ENCODE data around the gene SGK1.

DNA sequence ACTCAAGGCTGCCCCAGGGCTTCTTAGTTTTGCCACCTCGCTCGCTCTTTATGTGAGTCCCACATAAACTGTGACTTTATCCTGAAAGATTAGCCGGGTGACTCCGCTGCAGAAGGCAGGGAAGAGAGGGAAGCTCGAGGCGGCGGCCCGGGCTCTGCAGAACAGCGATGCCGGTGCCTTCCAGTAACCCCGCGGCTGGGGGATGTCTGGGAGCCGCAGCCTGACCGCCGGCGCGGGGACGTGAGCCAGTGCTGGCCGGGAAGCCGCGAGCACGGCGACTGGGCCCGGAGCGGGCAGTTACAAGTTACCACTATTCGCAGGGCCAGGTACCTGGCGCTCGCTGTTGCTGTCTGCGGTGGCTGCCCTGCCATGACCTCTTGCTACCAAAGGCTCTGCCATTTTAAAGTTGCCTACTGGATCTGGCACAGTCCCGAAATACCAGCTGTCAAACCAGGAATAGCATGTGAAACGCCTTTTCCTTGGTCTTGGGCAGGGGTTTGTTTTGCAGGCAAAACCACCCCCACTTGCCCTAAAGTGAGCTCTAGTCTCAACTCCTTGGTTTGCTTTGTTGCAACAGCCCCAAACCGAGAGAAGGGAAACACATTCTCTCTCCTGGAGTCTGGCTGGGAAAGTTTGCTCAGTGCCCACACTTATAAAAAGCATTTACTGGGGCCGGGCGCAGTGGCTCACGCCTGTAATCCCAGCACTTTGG is 141.5 kb downstream of the SGK1 start:
- no peak for TF ChIP-seq ZNF600 (tag by site-specific recombination; IDR thresholded peaks at IDR 0.05)
- TF ChIP-seq ZBTB1 (tag by site-specific recombination; IDR thresholded peaks at IDR 0.05) = no peak
- TF ChIP-seq, protein P1, sequence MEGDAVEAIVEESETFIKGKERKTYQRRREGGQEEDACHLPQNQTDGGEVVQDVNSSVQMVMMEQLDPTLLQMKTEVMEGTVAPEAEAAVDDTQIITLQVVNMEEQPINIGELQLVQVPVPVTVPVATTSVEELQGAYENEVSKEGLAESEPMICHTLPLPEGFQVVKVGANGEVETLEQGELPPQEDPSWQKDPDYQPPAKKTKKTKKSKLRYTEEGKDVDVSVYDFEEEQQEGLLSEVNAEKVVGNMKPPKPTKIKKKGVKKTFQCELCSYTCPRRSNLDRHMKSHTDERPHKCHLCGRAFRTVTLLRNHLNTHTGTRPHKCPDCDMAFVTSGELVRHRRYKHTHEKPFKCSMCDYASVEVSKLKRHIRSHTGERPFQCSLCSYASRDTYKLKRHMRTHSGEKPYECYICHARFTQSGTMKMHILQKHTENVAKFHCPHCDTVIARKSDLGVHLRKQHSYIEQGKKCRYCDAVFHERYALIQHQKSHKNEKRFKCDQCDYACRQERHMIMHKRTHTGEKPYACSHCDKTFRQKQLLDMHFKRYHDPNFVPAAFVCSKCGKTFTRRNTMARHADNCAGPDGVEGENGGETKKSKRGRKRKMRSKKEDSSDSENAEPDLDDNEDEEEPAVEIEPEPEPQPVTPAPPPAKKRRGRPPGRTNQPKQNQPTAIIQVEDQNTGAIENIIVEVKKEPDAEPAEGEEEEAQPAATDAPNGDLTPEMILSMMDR (tag by site-specific recombination; IDR thresholded peaks at IDR 0.05) = no peak
- TF ChIP-seq, protein P2, sequence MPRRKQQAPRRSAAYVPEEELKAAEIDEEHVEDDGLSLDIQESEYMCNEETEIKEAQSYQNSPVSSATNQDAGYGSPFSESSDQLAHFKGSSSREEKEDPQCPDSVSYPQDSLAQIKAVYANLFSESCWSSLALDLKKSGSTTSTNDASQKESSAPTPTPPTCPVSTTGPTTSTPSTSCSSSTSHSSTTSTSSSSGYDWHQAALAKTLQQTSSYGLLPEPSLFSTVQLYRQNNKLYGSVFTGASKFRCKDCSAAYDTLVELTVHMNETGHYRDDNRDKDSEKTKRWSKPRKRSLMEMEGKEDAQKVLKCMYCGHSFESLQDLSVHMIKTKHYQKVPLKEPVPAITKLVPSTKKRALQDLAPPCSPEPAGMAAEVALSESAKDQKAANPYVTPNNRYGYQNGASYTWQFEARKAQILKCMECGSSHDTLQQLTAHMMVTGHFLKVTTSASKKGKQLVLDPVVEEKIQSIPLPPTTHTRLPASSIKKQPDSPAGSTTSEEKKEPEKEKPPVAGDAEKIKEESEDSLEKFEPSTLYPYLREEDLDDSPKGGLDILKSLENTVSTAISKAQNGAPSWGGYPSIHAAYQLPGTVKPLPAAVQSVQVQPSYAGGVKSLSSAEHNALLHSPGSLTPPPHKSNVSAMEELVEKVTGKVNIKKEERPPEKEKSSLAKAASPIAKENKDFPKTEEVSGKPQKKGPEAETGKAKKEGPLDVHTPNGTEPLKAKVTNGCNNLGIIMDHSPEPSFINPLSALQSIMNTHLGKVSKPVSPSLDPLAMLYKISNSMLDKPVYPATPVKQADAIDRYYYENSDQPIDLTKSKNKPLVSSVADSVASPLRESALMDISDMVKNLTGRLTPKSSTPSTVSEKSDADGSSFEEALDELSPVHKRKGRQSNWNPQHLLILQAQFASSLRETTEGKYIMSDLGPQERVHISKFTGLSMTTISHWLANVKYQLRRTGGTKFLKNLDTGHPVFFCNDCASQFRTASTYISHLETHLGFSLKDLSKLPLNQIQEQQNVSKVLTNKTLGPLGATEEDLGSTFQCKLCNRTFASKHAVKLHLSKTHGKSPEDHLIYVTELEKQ (tag by site-specific recombination; IDR thresholded peaks at IDR 0.05; ENCODE audit: borderline replicate concordance) = no peak
- no peak for TF ChIP-seq SETDB1 (IDR thresholded peaks at IDR 0.05; ENCODE audit: insufficient read length, low read length)
- no peak for TF ChIP-seq ZNF558 (tag by site-specific recombination; IDR thresholded peaks at IDR 0.05)
- no peak for TF ChIP-seq ZNF132 (tag by site-specific recombination; IDR thresholded peaks at IDR 0.05; ENCODE audit: borderline replicate concordance)
- no peak for TF ChIP-seq ZNF785 (tag by site-specific recombination; IDR thresholded peaks at IDR 0.05)
- TF ChIP-seq, protein P3, sequence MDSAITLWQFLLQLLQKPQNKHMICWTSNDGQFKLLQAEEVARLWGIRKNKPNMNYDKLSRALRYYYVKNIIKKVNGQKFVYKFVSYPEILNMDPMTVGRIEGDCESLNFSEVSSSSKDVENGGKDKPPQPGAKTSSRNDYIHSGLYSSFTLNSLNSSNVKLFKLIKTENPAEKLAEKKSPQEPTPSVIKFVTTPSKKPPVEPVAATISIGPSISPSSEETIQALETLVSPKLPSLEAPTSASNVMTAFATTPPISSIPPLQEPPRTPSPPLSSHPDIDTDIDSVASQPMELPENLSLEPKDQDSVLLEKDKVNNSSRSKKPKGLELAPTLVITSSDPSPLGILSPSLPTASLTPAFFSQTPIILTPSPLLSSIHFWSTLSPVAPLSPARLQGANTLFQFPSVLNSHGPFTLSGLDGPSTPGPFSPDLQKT (IDR thresholded peaks at IDR 0.05; ENCODE audit: borderline replicate concordance, low read depth, low read length) = no peak
- TF ChIP-seq, protein P4, sequence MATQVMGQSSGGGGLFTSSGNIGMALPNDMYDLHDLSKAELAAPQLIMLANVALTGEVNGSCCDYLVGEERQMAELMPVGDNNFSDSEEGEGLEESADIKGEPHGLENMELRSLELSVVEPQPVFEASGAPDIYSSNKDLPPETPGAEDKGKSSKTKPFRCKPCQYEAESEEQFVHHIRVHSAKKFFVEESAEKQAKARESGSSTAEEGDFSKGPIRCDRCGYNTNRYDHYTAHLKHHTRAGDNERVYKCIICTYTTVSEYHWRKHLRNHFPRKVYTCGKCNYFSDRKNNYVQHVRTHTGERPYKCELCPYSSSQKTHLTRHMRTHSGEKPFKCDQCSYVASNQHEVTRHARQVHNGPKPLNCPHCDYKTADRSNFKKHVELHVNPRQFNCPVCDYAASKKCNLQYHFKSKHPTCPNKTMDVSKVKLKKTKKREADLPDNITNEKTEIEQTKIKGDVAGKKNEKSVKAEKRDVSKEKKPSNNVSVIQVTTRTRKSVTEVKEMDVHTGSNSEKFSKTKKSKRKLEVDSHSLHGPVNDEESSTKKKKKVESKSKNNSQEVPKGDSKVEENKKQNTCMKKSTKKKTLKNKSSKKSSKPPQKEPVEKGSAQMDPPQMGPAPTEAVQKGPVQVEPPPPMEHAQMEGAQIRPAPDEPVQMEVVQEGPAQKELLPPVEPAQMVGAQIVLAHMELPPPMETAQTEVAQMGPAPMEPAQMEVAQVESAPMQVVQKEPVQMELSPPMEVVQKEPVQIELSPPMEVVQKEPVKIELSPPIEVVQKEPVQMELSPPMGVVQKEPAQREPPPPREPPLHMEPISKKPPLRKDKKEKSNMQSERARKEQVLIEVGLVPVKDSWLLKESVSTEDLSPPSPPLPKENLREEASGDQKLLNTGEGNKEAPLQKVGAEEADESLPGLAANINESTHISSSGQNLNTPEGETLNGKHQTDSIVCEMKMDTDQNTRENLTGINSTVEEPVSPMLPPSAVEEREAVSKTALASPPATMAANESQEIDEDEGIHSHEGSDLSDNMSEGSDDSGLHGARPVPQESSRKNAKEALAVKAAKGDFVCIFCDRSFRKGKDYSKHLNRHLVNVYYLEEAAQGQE (tag by site-specific recombination; IDR thresholded peaks at IDR 0.05) = no peak
- no peak for TF ChIP-seq ZNF76 (tag by site-specific recombination; IDR thresholded peaks at IDR 0.05; ENCODE audit: borderline replicate concordance, low read depth)

Data from HEK293 (cell line).